HG02623 (cell line): ENCODE results near the gene RASL11A.
"Not testable (repeated sequence)": the region's sequence is repeated elsewhere in the genome, so short reads cannot be mapped to it uniquely, and the experiment has no call there.

Source experiments
- ATAC-seq: cut with Tn5 transposase; IDR thresholded peaks from one replicate; pipeline ENCODE4 v1.9.1; 2021; ENCODE audit warnings: moderate library complexity; ENCODE audit not compliant: unreplicated experiment

RASL11A gene

DNA sequence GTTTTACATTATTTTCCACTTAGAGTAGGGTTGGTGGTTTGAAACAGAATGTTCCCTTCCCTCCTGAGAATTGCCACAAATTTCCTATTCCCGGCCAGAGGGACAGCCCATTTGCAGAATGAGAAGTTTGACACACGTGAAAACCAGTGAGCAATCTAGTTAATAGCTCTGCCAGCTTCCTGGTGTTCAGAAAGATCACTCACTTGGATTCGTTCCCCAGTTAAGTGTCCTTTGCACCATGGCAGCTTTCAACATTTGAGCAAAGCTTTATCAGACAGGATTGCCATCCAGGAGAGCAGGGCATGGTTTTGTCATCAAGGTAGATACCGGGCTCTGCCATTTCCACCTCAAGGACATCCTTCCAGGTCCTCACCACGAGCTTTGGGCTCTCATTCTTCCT lies 28.2 kb downstream of the RASL11A start:
- ATAC-seq: no peak

DNA sequence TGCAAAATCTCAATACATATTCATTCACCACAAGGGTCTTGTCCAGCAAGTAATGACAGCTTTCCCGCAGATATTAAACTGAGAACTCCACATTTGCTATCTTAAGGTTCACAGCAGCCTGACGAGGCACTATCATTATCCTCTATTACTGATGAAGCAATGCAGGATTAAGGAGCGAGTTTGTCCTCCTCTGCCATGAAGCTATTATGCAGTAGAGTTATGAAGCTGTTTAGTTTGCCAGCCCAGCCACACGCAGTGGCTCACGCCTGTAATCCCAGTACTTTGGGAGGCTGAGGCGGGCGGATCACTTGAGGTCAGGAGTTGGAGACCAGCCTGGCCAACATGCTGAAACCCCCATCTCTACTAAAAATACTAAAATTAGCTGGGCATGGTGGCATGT lies 29.8 kb downstream of the RASL11A start:
- not testable (repeated sequence) for ATAC-seq

DNA sequence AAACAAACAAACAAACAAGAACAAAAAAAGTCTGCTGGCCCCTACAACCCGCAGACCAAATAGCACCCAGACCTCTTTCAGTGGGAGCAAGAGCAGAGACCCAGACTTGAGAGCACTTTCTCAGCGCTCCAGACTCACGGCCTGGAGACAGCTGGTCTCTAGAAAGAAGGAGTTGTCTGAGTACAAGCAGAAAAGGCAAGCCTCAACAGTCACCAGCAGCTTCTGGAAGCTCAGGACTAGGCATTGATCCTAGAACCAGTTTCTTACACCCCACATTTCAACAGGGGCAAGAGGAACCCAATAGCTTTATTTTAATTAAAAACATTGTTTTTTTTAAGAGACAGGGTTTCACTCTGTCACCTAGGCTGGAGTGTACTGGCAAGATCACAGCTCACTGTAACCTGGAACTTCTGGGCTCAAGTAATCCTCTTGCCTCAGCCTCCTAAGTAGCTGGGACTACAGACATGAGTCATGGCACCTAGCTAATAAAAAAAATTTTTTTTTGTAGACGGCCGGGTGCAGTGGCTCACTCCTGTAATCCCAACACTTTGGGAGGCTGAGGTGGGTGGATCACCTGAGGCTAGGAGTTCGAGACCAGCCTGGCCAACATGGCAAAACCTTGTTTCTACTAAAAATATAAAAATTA lies 30.4 kb downstream of the RASL11A start:
- ATAC-seq: no peak

DNA sequence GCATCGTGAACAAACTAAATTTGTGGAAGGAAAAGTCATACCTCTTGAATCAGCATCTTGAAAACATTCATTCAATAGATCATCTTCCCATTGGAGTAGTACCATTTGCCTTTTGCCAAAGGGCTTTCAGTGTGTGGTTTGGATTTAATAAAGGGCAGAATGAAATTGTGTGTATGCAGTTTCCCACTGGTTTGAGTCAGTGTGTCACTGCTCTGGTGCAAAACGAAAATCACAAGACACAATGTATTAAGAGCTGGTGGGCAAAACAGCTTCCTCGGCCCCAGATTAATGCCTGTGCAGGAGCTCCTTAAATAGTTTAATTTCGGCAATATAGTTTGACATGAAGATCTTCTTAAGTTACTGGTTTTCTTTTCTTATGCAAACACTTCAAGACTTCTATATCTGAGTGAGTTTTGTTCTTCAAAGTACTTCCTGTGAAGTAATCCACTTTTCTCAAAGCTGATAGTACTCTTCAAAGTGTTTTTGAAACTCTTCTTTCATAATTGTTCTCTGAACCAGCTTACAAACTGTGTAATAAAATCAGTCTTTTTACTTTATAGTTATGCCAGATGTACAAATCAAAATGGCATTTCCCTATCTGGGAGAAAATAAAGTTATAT lies 32.1 kb downstream of the RASL11A start:
- ATAC-seq: no peak

DNA sequence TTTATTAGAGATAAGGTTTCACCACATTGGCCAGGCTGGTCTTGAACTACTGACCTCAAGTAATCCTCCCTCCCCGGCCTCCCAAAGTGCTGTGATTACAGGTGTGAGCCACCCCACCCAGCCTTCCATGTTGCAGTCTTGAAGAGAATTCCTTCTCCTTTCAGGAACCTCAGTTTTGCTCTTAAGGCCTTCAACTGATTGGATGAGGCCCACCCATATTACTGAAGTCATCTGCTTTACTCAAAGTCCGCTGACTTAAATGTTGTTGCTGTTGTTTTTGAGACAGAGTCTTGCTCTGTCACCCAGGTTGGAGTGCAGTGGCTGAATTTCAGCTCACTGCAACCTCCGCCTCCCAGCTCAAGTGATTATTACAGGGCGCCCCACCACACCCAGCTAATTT lies 33.5 kb downstream of the RASL11A start:
- ATAC-seq: no peak

DNA sequence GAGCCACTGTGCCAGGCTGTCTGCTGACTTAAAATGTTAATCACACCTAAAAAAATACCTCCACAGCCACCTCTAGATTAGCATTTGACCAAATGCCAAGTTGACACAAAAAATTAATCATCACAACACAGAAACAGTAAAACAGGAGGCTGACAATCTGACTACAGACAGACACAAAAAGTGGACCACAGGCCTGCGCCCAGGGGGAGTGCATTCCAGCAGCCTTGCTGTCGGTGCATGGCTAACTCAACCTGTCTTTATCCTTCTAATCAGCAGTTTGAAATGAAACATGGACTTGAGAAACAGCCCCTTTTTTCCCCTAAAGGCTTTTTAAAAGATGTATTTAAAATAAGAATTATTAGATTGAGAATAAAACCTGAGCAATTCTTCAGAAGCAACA lies 34.0 kb downstream of the RASL11A start:
- ATAC-seq: no peak

DNA sequence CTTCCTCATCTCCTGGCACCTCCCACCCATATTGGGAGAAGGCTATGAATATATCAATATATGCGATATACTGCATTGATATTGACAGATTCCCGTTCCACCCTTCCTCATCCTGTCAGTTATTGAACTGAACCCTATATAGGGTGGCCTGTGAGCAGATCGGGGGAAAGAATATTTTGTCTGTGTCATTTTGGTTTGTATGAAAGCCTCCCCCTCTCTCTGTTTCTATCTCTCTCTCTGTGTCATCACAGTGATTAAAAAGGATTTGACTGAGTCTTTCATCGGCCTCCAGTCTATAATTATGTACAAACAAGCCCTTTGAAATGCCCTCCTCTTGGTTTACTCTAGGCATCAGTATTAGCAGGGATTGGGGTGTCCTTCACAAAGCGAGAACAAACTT lies 35.7 kb downstream of the RASL11A start:
- ATAC-seq: no peak

DNA sequence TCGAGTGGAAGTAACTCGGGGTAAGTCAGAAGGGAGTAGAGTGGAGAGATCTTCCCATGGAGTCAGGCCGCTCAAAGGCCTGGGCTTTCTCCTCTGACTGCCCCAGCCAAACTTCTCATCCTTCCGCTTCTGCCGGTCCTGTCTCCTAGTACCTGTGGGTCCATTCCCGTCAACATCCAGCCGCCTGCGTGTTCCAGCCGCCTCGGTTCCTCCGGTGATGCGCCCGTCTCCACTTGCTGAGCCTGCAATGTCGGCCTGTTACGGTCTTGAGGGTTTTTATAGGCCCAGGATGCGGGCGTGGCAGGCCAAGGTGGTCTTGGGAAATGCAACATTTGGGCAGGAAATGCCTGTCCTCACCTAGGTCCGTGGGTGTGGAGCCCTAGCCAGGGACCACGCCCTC lies 38.3 kb downstream of the RASL11A start:
- no peak for ATAC-seq

DNA sequence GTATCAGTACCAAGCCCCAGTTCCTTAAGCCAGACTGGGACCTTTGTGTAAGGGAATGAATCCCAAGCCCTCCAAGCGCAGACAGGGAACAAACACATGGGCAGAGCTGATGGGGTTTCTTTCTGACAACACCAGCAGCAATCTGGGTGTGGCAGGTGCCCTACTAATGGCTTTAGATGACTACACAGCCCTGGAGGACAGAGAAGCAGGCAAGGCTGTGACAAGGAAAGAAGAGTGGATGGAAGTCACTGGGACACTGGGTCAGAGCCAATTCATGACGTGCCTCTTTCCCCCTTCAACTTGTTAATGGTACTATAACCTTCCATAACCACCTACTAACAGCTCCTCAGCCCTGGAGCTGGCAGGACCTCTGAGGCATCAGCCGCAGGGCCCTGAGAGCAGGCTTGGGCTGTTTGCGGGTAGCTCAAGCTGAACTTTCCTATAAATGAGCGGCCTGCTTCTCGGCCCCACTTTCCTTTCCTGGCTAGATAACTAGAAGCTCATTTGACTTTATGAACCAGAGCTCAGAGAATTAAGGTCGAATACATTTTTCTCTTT lies 38.9 kb downstream of the RASL11A start:
- no peak for ATAC-seq

DNA sequence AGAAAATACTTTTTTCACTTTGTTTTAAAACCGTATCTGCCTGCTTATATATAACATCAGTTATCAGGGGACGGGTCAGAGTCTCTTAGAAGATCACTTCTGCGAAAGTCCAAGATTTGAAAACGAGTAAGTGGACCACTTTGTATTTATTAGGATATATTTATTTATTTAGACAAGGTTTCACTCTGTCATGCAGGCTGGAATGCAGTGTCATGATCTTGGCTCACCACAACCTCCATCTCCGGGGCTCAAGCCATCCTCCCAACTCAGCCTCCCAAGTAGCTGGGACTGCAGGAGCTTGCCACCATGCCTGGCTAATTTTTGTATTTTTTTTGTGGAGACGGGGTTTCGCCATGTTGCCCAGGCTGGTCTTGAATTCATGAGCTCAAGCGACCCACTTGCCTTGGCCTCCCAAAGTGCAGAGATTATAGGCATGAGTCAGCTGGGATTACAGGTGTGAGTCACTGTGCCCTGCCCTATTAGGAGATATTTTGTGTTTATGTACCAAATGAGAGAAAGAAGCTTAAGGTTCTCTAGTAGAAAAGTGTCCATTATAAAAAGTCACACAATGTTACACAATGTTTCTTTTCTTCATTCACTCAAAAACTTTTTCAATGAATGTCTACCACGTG lies 39.5 kb downstream of the RASL11A start:
- no peak for ATAC-seq

DNA sequence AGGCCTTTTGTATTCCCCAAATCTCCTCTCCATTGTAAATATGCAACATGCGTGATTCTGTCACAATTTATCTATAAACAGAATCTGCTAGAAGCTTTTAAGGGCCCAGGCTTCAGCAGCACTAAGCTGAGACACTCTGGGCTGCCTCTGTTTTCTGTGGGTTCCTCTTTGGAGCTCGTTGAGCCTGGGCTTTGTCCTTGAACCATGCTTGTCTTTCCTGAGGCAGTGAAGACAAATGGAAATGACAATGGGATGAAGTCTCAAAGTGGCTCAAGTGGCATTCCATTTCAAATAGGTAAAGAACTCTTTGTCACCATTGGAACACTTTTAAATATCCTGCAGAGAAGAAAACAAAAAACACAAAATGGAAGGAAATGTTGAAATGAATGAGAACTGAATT lies 40.3 kb downstream of the RASL11A start:
- no peak for ATAC-seq

DNA sequence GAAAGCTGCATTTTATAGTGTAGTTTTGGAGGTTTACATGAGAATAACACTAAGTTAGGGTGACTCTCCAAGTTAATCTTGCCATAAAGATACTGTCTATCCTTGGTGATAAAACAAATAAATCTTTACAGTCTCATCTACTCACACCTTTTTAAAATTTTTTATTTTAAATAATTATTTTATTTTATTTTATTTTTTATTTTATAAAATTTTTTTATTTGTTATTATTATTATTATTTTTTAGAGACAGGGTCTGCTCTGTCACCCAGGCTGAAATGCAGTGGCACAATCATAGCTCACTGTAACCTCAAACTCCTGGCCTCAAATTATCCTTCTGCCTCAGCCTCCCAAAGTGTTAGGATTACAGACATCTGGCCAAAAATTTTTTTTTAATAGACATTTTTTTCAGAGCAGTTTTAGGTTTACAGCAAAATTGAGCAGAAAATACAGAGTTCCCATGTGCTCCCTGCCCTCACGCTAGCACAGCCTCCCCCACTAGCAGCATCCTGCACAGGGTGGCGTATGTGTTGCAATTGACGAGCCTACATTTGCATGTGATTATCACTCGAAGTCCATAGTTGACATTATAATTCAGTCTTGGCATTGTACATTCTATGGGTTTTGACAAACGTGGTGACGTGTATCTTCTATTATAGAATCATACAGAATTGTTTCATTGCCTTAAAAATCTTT lies 41.0 kb downstream of the RASL11A start:
- no peak for ATAC-seq

DNA sequence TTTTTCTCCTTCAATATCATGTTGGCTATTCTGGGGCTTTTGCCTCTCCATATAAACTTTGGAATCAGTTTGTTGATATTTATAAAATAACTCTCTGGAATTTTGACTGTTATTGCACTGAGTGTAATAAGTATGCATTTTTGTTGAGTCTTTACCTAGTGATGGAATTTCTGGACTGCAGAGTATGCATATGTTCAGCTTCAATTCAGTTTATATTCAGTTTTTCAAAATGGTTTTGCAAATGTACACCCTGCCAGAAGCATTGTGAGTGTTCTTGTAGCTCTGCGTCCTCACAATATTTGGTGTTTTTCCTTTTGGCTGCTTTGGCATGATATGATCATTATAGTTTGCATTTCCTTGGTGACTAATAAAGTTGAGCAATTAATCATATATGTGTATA lies 43.1 kb downstream of the RASL11A start:
- no peak for ATAC-seq

DNA sequence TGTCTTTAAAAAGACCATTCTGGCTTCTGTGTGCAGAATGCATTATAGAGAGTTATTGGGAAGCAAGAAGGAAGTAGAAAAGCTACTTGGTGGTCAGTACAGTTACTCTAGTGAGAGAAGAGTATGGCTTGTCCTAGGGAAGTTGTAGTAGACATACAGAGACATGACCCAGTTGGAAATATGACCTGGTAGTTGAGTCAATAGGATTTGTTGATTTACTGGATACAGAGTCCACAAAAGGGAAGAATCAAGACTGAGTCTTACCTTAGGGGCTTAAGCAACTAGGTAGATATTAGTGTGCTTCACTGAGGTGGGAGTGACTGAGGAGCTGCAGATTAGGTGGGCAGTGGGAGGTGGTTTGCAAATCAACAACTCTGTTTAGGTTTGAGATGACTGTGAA lies 48.8 kb downstream of the RASL11A start:
- ATAC-seq: no peak

DNA sequence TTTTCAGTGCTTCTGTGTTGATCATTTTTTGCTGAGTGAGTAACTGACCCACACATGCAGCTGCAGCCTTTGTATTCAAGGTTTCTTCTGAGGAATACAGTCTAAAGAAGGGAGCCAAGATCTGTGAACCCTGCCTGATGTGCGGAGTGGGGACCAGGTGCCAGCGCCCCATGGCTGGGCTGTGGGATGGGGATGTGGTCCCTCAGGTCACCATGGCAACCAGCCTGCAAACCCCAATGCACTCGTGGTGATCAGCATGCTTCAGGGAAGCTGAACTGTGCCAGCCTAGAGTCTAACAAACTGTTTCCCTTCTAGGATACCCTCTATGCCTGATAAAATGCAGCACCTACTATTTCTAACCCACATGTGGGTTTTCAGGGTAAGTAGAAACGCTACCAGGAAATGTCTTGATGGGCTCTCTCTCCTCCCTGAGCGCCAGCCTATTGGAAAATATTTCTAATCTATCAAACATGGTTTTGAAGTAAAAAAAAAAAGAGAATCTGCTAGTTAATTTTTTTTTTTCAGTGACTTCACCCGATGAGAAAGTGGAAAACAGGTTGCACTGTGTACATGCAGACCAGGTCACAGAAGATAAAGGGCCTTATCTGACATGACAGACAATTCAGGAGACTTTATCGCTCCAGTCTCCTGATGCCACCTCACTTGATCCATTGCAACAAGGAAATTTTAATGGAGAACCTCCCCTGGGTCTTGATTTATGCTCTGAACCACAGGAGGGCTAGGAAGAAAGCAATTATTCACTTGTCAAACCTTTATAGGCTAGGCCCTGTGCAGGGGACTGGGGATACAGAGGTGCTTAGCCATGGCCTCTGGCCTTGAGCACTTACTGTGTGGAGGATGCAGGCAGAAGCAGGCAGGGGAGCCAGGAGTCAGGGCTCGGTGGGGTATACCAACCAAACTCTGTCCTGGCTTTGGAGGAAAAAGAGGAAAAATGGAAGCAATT lies 51.1 kb downstream of the RASL11A start:
- ATAC-seq: no peak

DNA sequence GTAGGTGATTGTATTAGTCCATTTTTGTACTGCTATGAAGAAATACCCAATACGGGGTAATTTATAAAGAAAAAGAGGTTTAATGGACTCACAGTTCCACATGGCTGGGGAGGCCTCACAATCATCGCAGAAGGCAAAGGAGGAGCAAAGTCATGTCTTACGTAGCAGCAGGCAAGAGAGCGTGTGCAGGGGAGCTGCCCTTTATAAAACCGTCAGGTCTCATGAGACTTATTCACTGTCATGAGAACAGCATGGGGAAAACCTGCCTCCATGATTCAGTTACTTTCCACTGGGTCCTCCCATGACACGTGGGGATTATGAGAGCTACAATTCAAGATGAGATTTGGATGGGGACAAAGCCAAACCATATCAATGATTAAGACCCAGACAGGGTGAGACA lies 51.8 kb downstream of the RASL11A start:
- not testable (repeated sequence) for ATAC-seq
